H9 (cell line): Measurements from ENCODE around the gene IFT27. TPM values are rescaled to one million over a fixed set of nuclear protein-coding genes. Genes with fewer than 3 reads are reported as not detected.

Source experiments
- DNase-seq: peaks from one replicate; pipeline ENCODE4 v3.0.0-alpha.2; 2017
- H2AFZ ChIP-seq: one replicate; pipeline ENCODE4 v1.6.1; 2013; ENCODE audit warnings: mild to moderate bottlenecking, low read length, control low read depth, moderate library complexity
- H2AK5ac ChIP-seq: 2 replicates; pipeline ENCODE4 v1.6.1; 2013; ENCODE audit warnings: low read length, control low read depth, mixed read lengths; ENCODE audit not compliant: insufficient read length
- H2BK120ac ChIP-seq: one replicate; pipeline ENCODE4 v1.6.1; 2013; ENCODE audit warnings: low read depth, mild to moderate bottlenecking, low read length, control low read depth, inconsistent platforms; ENCODE audit not compliant: poor library complexity, severe bottlenecking
- H2BK12ac ChIP-seq: 2 replicates; pipeline ENCODE4 v1.6.1; 2013; ENCODE audit warnings: low read length, control low read depth, mixed read lengths, low read depth; ENCODE audit not compliant: insufficient read length
- H2BK15ac ChIP-seq: 2 replicates; pipeline ENCODE4 v1.6.1; 2013; ENCODE audit warnings: low read depth, low read length, control low read depth
- H2BK20ac ChIP-seq: one replicate; pipeline ENCODE4 v1.6.1; 2013; ENCODE audit warnings: low read depth, mild to moderate bottlenecking, low read length, control low read depth, inconsistent platforms; ENCODE audit not compliant: poor library complexity, severe bottlenecking
- H2BK5ac ChIP-seq: 2 replicates; pipeline ENCODE4 v1.6.1; 2013; ENCODE audit warnings: low read length, control low read depth, mixed read lengths; ENCODE audit not compliant: insufficient read length
- H3K14ac ChIP-seq: 2 replicates; pipeline ENCODE4 v1.6.1; 2013; ENCODE audit warnings: low read length, control low read depth; ENCODE audit not compliant: insufficient read depth
- H3K18ac ChIP-seq: 2 replicates; pipeline ENCODE4 v1.6.1; 2013; ENCODE audit warnings: low read depth, mild to moderate bottlenecking, mixed read lengths, low read length, control low read depth; ENCODE audit not compliant: insufficient read length
- H3K23ac ChIP-seq: 2 replicates; pipeline ENCODE4 v1.6.1; 2013; ENCODE audit warnings: low read length, control low read depth, mixed read lengths, low read depth; ENCODE audit not compliant: insufficient read length
- H3K23me2 ChIP-seq: 2 replicates; pipeline ENCODE4 v1.6.1; 2013; ENCODE audit warnings: low read depth, mild to moderate bottlenecking, mixed read lengths, low read length, control low read depth; ENCODE audit not compliant: insufficient read length, poor library complexity, severe bottlenecking
- H3K27ac ChIP-seq: 2 replicates; pipeline ENCODE4 v1.5.1; 2013; ENCODE audit warnings: low read length, control low read depth, mixed read lengths, low read depth; ENCODE audit not compliant: insufficient read length
- H3K27me3 ChIP-seq: 2 replicates; pipeline ENCODE4 v1.6.1; 2013; ENCODE audit warnings: low read length, control low read depth, inconsistent platforms; ENCODE audit not compliant: insufficient read depth
- H3K4ac ChIP-seq: 2 replicates; pipeline ENCODE4 v1.6.1; 2013; ENCODE audit warnings: low read depth, mild to moderate bottlenecking, control low read depth, inconsistent platforms, low read length, moderate library complexity
- H3K4me1 ChIP-seq: 2 replicates; pipeline ENCODE4 v1.6.1; 2013; ENCODE audit warnings: low read length, control low read depth, inconsistent platforms; ENCODE audit not compliant: insufficient read depth
- H3K4me2 ChIP-seq: 2 replicates; pipeline ENCODE4 v1.6.1; 2013; ENCODE audit warnings: low read length, control low read depth, mixed read lengths; ENCODE audit not compliant: insufficient read length, insufficient read depth
- H3K56ac ChIP-seq: 2 replicates; pipeline ENCODE4 v1.6.1; 2013; ENCODE audit warnings: low read depth, mild to moderate bottlenecking, mixed read lengths, low read length, control low read depth; ENCODE audit not compliant: insufficient read length
- H3K79me1 ChIP-seq: 2 replicates; pipeline ENCODE4 v1.6.1; 2013; ENCODE audit warnings: low read depth, mild to moderate bottlenecking, moderate library complexity, low read length, control low read depth, inconsistent platforms; ENCODE audit not compliant: insufficient read depth, poor library complexity, severe bottlenecking
- H3K79me2 ChIP-seq: 2 replicates; pipeline ENCODE4 v1.6.1; 2013; ENCODE audit warnings: low read length, control low read depth, inconsistent platforms; ENCODE audit not compliant: insufficient read depth
- H3K9ac ChIP-seq: 2 replicates; pipeline ENCODE4 v1.6.1; 2013; ENCODE audit warnings: low read length, control low read depth, mixed read lengths; ENCODE audit not compliant: insufficient read length; ENCODE audit errors: extremely low read depth
- H3K9me3 ChIP-seq: one replicate; pipeline ENCODE4 v1.6.1; 2013; ENCODE audit warnings: low read depth, low read length, inconsistent platforms; ENCODE audit not compliant: control insufficient read depth
- H3T11ph ChIP-seq: one replicate; pipeline ENCODE4 v1.6.1; 2013; ENCODE audit warnings: mild to moderate bottlenecking, low read length, control low read depth, inconsistent platforms
- H4K20me1 ChIP-seq: one replicate; pipeline ENCODE4 v1.6.1; 2013; ENCODE audit not compliant: control insufficient read depth, insufficient read length, insufficient read depth
- H4K5ac ChIP-seq: 2 replicates; pipeline ENCODE4 v1.6.1; 2013; ENCODE audit warnings: low read depth, mild to moderate bottlenecking, mixed read lengths, low read length, control low read depth; ENCODE audit not compliant: insufficient read length
- H4K8ac ChIP-seq: replicated peaks from 2 replicates; pipeline ENCODE4 v1.6.1; 2013; ENCODE audit warnings: low read length, control low read depth, mixed read lengths, low read depth; ENCODE audit not compliant: insufficient read length
- H4K91ac ChIP-seq: 2 replicates; pipeline ENCODE4 v1.6.1; 2013; ENCODE audit warnings: low read depth, mild to moderate bottlenecking, moderate library complexity, mixed read lengths, low read length, control low read depth; ENCODE audit not compliant: insufficient read length
- H3K27ac Mint-ChIP-seq, 3 experiments: 2 replicates in 2 of 3; 3 replicates in 1 of 3; pipeline ENCODE4 v1.8.0; 2020 to 2021; ENCODE audit warnings: mixed read lengths in 3 of 3, mild to moderate bottlenecking in 1 of 3, moderate library complexity in 1 of 3
- H3K27me3 Mint-ChIP-seq: 2 replicates; pipeline ENCODE4 v1.8.0; 2021; ENCODE audit warnings: low read depth, mild to moderate bottlenecking, moderate library complexity, mixed read lengths
- H3K36me3 Mint-ChIP-seq, 3 experiments: 2 replicates in 2 of 3; 3 replicates in 1 of 3; pipeline ENCODE4 v1.8.0; 2020 to 2021; ENCODE audit warnings: low read depth in 3 of 3, mixed read lengths in 3 of 3; ENCODE audit not compliant: insufficient read depth in 1 of 3
- H3K4me1 Mint-ChIP-seq, 2 experiments: 2 replicates each; pipeline ENCODE4 v1.8.0; 2020; ENCODE audit warnings: mixed read lengths in 2 of 2
- H3K4me3 Mint-ChIP-seq, 2 experiments: 2 replicates in 1 of 2; 3 replicates in 1 of 2; pipeline ENCODE4 v1.8.0; 2020 to 2021; ENCODE audit warnings: mild to moderate bottlenecking in 2 of 2, mixed read lengths in 2 of 2, moderate library complexity in 1 of 2
- H3K9me3 Mint-ChIP-seq, 2 experiments: 2 replicates in 1 of 2; 3 replicates in 1 of 2; pipeline ENCODE4 v1.8.0; 2020; ENCODE audit warnings: mild to moderate bottlenecking in 2 of 2, mixed read lengths in 2 of 2, moderate library complexity in 1 of 2
- WGBS: extraction: QIAGEN DNeasy Blood & Tissue Kit; methylation state at CpG from one replicate; pipeline ENCODE4 v1.1.7; 2013; ENCODE audit warnings: missing lambda C conversion rate, low lambda C conversion rate, mixed read lengths; ENCODE audit not compliant: insufficient read length; ENCODE audit errors: extremely low coverage; 5-methylcytosine and 5-hydroxymethylcytosine counted together
- total RNA-seq: library from RNA; stranded (reverse); gene quantifications from 2 replicates; pipeline ENCODE4 v1.2.1, GENCODE V29; 2021
- TF ChIP-seq, protein P1 (sequence below): fragments of 200-600 bp; sonication (generic); conservative IDR thresholded peaks from 3 replicates; pipeline ENCODE4 v1.8.0; 2021; ENCODE audit warnings: antibody characterized with exemption, mild to moderate bottlenecking

IFT27 gene
- total RNA-seq, 1 experiment from 2014 or later: 43.4 TPM

DNA sequence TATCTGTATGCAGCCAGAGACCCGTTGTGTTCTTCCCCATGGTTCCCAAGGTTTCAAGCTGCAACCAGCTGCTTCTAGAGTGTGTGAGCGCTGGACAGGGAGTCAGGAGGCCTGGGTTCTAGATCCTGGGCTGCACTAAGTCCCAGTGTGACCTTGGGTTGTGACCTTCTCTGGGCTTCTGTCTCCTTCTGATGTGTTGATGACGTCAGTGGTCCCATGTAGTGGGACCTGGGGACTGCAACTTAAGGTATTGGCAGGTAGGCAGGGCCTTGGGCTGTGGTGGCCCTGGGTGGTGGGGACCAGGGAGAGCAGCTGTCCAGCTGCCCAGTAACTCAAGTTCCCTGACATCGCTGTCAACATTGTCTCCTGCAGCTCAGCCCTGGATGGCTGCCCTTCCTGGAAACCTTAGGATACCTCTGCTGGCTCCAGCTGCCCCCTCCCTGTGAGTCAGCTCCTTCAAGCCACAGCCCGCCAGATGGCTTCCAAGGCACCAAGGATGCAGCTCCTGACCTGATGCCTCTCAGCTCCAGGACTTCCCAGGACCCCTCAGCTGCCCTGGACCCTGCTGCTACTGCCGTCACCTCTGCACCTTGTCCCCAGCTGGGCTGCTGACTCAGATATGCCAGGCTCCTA lies 42.2 kb upstream of the IFT27 start:
- Histone ChIP-seq H3K18ac (no peak overlapping the region), H2BK20ac (no peak overlapping the region), H2BK15ac (no peak overlapping the region), H3K14ac (no peak overlapping the region), H3K9me3 (no peaks in the 10 kb centered on the region), H2AK5ac (no peak overlapping the region), H4K5ac (no peak overlapping the region), H3T11ph (no peak overlapping the region), H2AFZ (no peak overlapping the region), H2BK120ac (no peak overlapping the region), H4K20me1 (no peaks in the 10 kb centered on the region), H3K4me1 (peaks cover 2% of the 10 kb centered on the region; the same call in 1 of the 2 replicates), H3K27me3 (peaks cover 25% of the 10 kb centered on the region), H3K79me2 (no peaks in the 10 kb centered on the region), H3K56ac (no peak overlapping the region), H3K9ac (no peak overlapping the region), H2BK12ac (no peak overlapping the region), H3K23ac (no peak overlapping the region), H3K4ac (no peak overlapping the region), H3K4me2 (no peak overlapping the region), H4K8ac (no peak overlapping the region), H4K91ac (no peak overlapping the region), H2BK5ac (no peak overlapping the region), H3K79me1 (no peaks in the 10 kb centered on the region), H3K23me2 (peaks cover 14% of the 10 kb centered on the region), H3K27ac (no peak overlapping the region)
- H3K9me3 Mint-ChIP-seq: no peaks in the 10 kb centered on the region
- H3K4me1 Mint-ChIP-seq: peaks cover 31 to 49% of the 10 kb centered on the region in 2 experiments
- no peaks in the 10 kb centered on the region; a peak in 1 of 7 replicates for H3K36me3 Mint-ChIP-seq
- TF ChIP-seq, protein P1, sequence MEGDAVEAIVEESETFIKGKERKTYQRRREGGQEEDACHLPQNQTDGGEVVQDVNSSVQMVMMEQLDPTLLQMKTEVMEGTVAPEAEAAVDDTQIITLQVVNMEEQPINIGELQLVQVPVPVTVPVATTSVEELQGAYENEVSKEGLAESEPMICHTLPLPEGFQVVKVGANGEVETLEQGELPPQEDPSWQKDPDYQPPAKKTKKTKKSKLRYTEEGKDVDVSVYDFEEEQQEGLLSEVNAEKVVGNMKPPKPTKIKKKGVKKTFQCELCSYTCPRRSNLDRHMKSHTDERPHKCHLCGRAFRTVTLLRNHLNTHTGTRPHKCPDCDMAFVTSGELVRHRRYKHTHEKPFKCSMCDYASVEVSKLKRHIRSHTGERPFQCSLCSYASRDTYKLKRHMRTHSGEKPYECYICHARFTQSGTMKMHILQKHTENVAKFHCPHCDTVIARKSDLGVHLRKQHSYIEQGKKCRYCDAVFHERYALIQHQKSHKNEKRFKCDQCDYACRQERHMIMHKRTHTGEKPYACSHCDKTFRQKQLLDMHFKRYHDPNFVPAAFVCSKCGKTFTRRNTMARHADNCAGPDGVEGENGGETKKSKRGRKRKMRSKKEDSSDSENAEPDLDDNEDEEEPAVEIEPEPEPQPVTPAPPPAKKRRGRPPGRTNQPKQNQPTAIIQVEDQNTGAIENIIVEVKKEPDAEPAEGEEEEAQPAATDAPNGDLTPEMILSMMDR: no peak
- H3K27me3 Mint-ChIP-seq: peaks cover 84% of the 10 kb centered on the region
- H3K27ac Mint-ChIP-seq: no peak overlapping the region
- no CpG with 5 or more reads among the region's 6 CpGs for WGBS
- no peak for DNase-seq
- H3K4me3 Mint-ChIP-seq: peak overlapping the region in 1 of 2 experiments; percentile 77; a peak in 2 of 5 replicates
